Astrocyte of the cerebellum (primary cell): ENCODE data around the gene RBFOX2.

Experiments
- DNase-seq: peaks from one replicate; pipeline ENCODE4 v3.0.0-alpha.2; 2011; ENCODE audit warnings: low read depth
- H3K4me3 ChIP-seq: 2 replicates; pipeline ENCODE4 v1.5.1; 2011; ENCODE audit warnings: mild to moderate bottlenecking, low read depth, low read length, moderate library complexity
- in situ Hi-C: cut with HindIII; loops from 2 replicates; pipeline ENCODE4 v1.10.0; 2017; ENCODE audit warnings: low sequenced_read_pairs
- TF ChIP-seq, protein P1 (sequence below): IDR thresholded peaks from 2 replicates; pipeline ENCODE4 v1.5.1; 2012; ENCODE audit warnings: low read length, low read depth, moderate library complexity, mild to moderate bottlenecking; ENCODE audit errors: missing control alignments

RBFOX2 gene

DNA sequence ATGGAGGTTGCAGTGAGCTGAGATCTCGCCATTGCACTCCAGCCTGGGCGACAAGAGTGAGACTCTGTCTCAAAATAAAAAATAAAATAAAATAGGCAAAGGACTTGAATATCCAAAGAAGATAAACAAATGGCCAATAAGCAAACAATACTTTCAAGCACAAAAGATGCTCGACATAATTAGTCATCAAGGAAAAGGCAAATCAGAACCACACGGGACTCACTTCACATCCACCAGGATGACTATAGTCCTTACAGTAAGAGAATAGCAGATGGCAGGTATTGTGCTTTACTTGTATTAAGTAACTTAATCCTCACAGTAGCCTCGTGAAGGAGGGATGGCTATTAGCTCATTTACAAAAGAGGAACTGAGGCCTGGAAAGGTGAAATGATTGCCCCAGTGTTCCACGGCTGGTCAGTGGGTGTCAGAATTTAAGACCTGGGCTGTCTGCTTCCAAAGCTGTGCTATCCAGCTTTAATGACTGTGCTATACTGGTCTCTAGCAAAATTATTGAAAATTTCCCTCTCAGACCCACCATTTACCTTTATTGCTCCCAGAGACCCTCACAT, 40.2 kb upstream of the RBFOX2 start:
- in situ Hi-C loops: no loop called here
- TF ChIP-seq, protein P1, sequence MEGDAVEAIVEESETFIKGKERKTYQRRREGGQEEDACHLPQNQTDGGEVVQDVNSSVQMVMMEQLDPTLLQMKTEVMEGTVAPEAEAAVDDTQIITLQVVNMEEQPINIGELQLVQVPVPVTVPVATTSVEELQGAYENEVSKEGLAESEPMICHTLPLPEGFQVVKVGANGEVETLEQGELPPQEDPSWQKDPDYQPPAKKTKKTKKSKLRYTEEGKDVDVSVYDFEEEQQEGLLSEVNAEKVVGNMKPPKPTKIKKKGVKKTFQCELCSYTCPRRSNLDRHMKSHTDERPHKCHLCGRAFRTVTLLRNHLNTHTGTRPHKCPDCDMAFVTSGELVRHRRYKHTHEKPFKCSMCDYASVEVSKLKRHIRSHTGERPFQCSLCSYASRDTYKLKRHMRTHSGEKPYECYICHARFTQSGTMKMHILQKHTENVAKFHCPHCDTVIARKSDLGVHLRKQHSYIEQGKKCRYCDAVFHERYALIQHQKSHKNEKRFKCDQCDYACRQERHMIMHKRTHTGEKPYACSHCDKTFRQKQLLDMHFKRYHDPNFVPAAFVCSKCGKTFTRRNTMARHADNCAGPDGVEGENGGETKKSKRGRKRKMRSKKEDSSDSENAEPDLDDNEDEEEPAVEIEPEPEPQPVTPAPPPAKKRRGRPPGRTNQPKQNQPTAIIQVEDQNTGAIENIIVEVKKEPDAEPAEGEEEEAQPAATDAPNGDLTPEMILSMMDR: no peak
- H3K4me3 ChIP-seq: no peak overlapping the region
- no peak for DNase-seq

DNA sequence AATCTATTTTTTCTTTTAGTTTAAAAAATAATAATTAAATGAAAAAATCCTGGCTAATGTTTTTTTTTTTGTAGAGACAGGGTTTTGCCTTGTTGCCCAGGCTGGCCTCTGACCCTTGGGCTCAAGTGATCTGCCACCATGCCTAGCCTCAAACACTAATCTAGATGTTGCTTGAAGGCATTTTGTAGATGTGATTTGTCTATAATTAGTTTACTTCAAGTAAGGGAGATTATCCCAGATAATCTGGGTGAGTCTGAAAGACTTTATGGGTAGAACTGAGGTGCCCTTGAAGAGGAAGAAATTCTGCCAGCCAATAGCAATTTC, 38.6 kb upstream of the RBFOX2 start:
- DNase-seq: no peak
- TF ChIP-seq, protein P1: no peak
- in situ Hi-C loops: no loop called here
- H3K4me3 ChIP-seq: no peak overlapping the region

GRCh38 chr22:36065775-36066544, 37.3 kb upstream of the RBFOX2 start:
- peak overlapping the region; percentile 47 for H3K4me3 ChIP-seq
- TF ChIP-seq, protein P1: peak; percentile 95
- peak; percentile 78 for DNase-seq
- in situ Hi-C loops: no loop called here

- TF ChIP-seq, protein P1: no peak
- in situ Hi-C loops: no loop called here
- DNase-seq: no peak
These were observed 36.8 kb upstream of the RBFOX2 start for GRCh38 chr22:36065462-36065774.

DNA sequence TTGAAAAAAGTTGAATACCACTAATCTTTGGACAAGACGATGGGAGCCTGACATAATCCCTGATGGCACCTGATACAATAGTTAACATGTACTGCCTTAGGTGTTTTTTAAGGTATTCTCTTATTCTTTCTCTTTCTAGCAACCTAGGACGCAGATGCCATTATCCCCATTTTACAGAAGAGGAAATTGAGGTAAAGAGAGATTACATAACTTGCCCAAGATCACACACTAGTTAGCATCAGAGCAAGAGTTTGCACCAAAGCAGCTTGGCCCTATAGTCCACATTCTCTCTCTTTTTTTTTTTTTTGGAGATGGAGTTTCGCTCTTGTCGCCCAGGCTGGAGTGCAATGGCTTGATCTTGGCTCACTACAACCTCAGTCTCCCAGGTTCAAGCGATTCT, 35.7 kb upstream of the RBFOX2 start:
- TF ChIP-seq, protein P1: no peak
- DNase-seq: no peak
- H3K4me3 ChIP-seq: no peak overlapping the region
- in situ Hi-C loops: no loop called here

More at GRCh38 chr22:36065462-36065774, 36.8 kb upstream of the RBFOX2 start:
- H3K4me3 ChIP-seq: peak overlapping the region; percentile 47

DNA sequence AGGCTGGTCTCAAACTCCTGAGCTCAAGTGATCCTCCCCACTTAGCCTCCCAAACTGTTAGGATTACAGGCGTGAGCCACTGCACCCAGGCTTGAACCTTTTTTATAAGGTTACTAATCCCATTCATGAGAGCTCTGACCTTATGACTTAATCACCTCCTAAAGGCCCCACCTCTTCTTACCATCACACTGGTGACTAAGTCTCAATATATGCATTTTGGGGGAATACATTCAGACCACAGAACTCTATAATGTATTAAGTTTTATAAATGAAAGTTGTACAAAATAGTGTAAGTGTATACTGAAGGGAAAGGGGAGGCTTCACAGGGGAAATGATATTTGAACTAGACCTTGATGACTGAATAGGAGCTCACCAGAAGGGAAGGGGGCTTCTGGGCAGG, 28.4 kb upstream of the RBFOX2 start:
- TF ChIP-seq, protein P1: no peak
- in situ Hi-C loops: no loop called here
- no peak overlapping the region for H3K4me3 ChIP-seq
- no peak for DNase-seq
